NCI-H1417 (cell line): ENCODE data around the gene TIMM17B.

ENCODE experiments used
- DNase-seq, 3 experiments: peaks; one replicate each; lab custom pipeline; 2025; lab: John Stamatoyannopoulos, UW

TIMM17B gene

GRCh38 chrX:48897625-48898306, at the start of gene TIMM17B, which contains the start of gene PQBP1:
Gene TIMM17B, minus strand, starts transcription at chrX:48897768. Its CDS starts 19 bp downstream, at chrX:48897749.
Gene PQBP1, plus strand, starts transcription at chrX:48897930. Its CDS starts 580 bp downstream, at chrX:48898510.
- DNase-seq: peak; percentile 94 to 96 (median 96)

- peak in 1 of 3 experiments; percentile 56 for DNase-seq
These were observed 48.2 kb upstream of the TIMM17B start for GRCh38 chrX:48945517-48946348.

- no peak for DNase-seq
These were observed 45.3 kb upstream of the TIMM17B start for GRCh38 chrX:48942895-48943294.

GRCh38 chrX:48940404-48940955, 42.9 kb upstream of the TIMM17B start:
- DNase-seq: no peak

- DNase-seq: no peak
These were observed 42.1 kb upstream of the TIMM17B start for GRCh38 chrX:48939524-48940228.

GRCh38 chrX:48938721-48939425, 41.3 kb upstream of the TIMM17B start:
- no peak for DNase-seq

GRCh38 chrX:48937054-48937907, 39.7 kb upstream of the TIMM17B start:
- no peak for DNase-seq

- DNase-seq: no peak
These were observed 39.0 kb upstream of the TIMM17B start for GRCh38 chrX:48936429-48937053.

GRCh38 chrX:48935301-48935670, 37.7 kb upstream of the TIMM17B start:
- DNase-seq: no peak

- no peak for DNase-seq
These were observed 37.2 kb upstream of the TIMM17B start for GRCh38 chrX:48934581-48935300.

- no peak for DNase-seq
These were observed 36.2 kb upstream of the TIMM17B start for GRCh38 chrX:48933757-48934156.

GRCh38 chrX:48927736-48928382, 30.3 kb upstream of the TIMM17B start:
- DNase-seq: no peak

GRCh38 chrX:48927123-48927522, 29.6 kb upstream of the TIMM17B start:
- DNase-seq: no peak

- no peak for DNase-seq
These were observed 26.7 kb upstream of the TIMM17B start for GRCh38 chrX:48924270-48924669.

- no peak for DNase-seq
These were observed 26.2 kb upstream of the TIMM17B start for GRCh38 chrX:48923771-48924170.

GRCh38 chrX:48920718-48921104, 23.1 kb upstream of the TIMM17B start:
- no peak for DNase-seq

- DNase-seq: no peak
These were observed 22.6 kb upstream of the TIMM17B start for GRCh38 chrX:48919947-48920717.

GRCh38 chrX:48919360-48919841, 21.8 kb upstream of the TIMM17B start:
- no peak for DNase-seq
